ENCODE measurements around the gene SLFN13. TPM values are rescaled to one million over a fixed set of nuclear protein-coding genes. Genes with fewer than 3 reads are reported as not detected.

The SLFN13 gene
- total and polyA plus RNA-seq, 4 donors, result 0.53 to 14.2 (median 2.2) TPM

- no peak for TF ChIP-seq ZBTB33 (IDR thresholded peaks at IDR 0.05)
- TF ChIP-seq GABPA (IDR thresholded peaks at IDR 0.05 in 1 of 2, conservative IDR thresholded peaks at IDR 0.05 in 1 of 2), result no peak
- TF ChIP-seq JUND (IDR thresholded peaks at IDR 0.05), result no peak
- no peak for TF ChIP-seq CTCF (IDR thresholded peaks at IDR 0.05; ENCODE audit: low read depth, low read length, missing input control)
- TF ChIP-seq HNF4A (conservative IDR thresholded peaks at IDR 0.05), result no peak
- no peak for TF ChIP-seq ATF3 (IDR thresholded peaks at IDR 0.05)
- no peak for TF ChIP-seq YY1 (IDR thresholded peaks at IDR 0.05)
- TF ChIP-seq TAF1 (conservative IDR thresholded peaks at IDR 0.05), result no peak
- no peak for TF ChIP-seq RAD21 (IDR thresholded peaks at IDR 0.05)
- no peak for TF ChIP-seq NR2F2 (IDR thresholded peaks at IDR 0.05)
- TF ChIP-seq SP1 (IDR thresholded peaks at IDR 0.05), result no peak
- TF ChIP-seq MAX (IDR thresholded peaks at IDR 0.05), result no peak
- no peak overlapping the region for H3K9ac ChIP-seq (ENCODE audit: low read depth in 1 of 2, low read length in 2 of 2)
- no peaks in the 10 kb centered on the region for H3K36me3 ChIP-seq (ENCODE audit: control insufficient read depth in 4 of 4, insufficient read depth in 3 of 4, low read depth in 1 of 4, low read length in 3 of 4)
Measured at GRCh38 chr17:35387496-35387895, 61.1 kb downstream of the SLFN13 start.

More at GRCh38 chr17:35387496-35387895, 61.1 kb downstream of the SLFN13 start:
- Histone ChIP-seq H3K4me1 (ENCODE audit: control insufficient read depth in 4 of 4, insufficient read depth in 4 of 4, low read length in 3 of 4) (no peaks in the 10 kb centered on the region), H3K9me3 (ENCODE audit: control insufficient read depth in 4 of 4, low read length in 3 of 4) (no peaks in the 10 kb centered on the region), H3K27ac (ENCODE audit: low read depth in 1 of 2, low read length in 2 of 2) (no peak overlapping the region), H3K27me3 (ENCODE audit: control insufficient read depth in 4 of 4, insufficient read depth in 4 of 4, low read length in 3 of 4) (peaks cover 0 to 6% (median 2%) of the 10 kb centered on the region in 4 donors), H3K4me3 (ENCODE audit: low read depth in 1 of 3, low read length in 3 of 3) (no peak overlapping the region)
- no peak for DNase-seq (ENCODE audit: low spot score)

Small RNA genes within 50 kb of the gene (small RNA-seq; reads per million reads assigned to genes)
- not detected for gene AC060766.5

Other genes starting within 250 kb of the SLFN13 start
- 1 to 10 TPM; 4.2 to 7.8 TPM for gene SLFN5, start 205.7 kb downstream of the SLFN13 start, total RNA-seq
- 1 to 10 TPM; 1.9 to 2.6 TPM for gene SLFN5, start 205.7 kb downstream of the SLFN13 start, polyA plus RNA-seq
- gene SLFN11, start 75.1 kb downstream of the SLFN13 start, total RNA-seq, result 10 to 100 TPM; 10.1 to 18.7 TPM
- gene SLFN11, start 75.1 kb downstream of the SLFN13 start, polyA plus RNA-seq, result 1 to 10 TPM; 1.6 to 2.3 TPM
- gene SLFN12, start 16.3 kb downstream of the SLFN13 start, total RNA-seq, result 1 to 10 TPM; 3.5 to 5.0 TPM
- under 1 TPM; 0.91 to 0.93 TPM for gene SLFN12, start 16.3 kb downstream of the SLFN13 start, polyA plus RNA-seq
- 1 to 10 TPM in 1 of 2 donors, under 1 TPM in 1; 0.37 to 2.2 TPM for gene SLFN12L, start 88.9 kb upstream of the SLFN13 start, total RNA-seq
- gene SLFN12L, start 88.9 kb upstream of the SLFN13 start, polyA plus RNA-seq, result under 1 TPM; 0.09 to 0.17 TPM
- 10 to 100 TPM in 1 of 2 donors, under 1 TPM in 1; under 0.01 to 23.7 TPM for gene SLFN14, start 112.1 kb upstream of the SLFN13 start, total RNA-seq
- gene SLFN14, start 112.1 kb upstream of the SLFN13 start, polyA plus RNA-seq, result not detected
- gene PEX12, start 129.8 kb upstream of the SLFN13 start, total RNA-seq, result 1 to 10 TPM; 2.3 to 2.4 TPM
- 1 to 10 TPM; 2.0 to 3.6 TPM for gene PEX12, start 129.8 kb upstream of the SLFN13 start, polyA plus RNA-seq
- gene AP2B1, start 138.6 kb upstream of the SLFN13 start, total RNA-seq, result 10 to 100 TPM; 25.4 to 55.6 TPM
- gene AP2B1, start 138.6 kb upstream of the SLFN13 start, polyA plus RNA-seq, result 10 to 100 TPM in 1 of 2 donors, 1 to 10 TPM in 1; 8.7 to 19.2 TPM

Data from liver (tissue), 10 donors.